ENCODE data around the gene KCNJ6.

The KCNJ6 gene

GRCh38 chr21:37711836-37712568 is 204.3 kb downstream of the KCNJ6 start:
- DNase-seq: no peak

- DNase-seq: no peak
Measured at GRCh38 chr21:37711286-37711829, 204.9 kb downstream of the KCNJ6 start.

DNA sequence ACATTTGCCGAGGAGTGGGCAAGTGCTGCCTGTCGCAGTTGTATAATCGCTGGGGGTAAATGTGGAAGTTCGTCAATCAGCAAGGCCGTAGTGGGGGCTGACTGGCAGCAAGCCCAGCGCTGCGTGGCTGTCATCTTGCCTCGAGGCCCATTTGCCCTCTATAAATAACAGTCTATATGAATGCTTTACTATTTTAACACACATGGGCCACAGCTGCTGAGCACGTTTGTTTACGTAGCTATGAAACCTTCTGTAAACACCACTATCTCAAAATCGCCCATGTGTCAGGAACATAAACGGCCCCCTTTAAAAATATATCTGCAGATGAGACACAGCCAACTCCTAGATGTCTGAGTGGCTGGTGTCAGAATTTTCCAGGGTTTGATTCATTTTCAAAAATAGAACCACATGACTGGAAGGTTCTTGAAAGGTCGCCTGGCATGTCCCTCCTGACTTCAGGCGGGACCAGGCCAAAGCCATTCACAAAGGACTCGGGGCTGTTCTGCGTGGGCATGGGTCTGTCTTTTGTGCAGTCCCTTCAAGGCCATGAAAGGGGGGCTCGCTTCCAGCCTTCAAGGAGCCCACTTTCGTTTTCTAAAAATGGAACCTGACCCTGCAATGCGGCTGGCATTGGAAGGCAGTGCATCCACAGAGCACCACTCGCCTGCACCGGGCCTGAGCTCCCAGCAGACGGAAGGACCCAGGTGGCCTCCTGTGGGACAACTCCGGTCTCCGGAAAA is 205.5 kb downstream of the KCNJ6 start:
- no peak for DNase-seq

DNA sequence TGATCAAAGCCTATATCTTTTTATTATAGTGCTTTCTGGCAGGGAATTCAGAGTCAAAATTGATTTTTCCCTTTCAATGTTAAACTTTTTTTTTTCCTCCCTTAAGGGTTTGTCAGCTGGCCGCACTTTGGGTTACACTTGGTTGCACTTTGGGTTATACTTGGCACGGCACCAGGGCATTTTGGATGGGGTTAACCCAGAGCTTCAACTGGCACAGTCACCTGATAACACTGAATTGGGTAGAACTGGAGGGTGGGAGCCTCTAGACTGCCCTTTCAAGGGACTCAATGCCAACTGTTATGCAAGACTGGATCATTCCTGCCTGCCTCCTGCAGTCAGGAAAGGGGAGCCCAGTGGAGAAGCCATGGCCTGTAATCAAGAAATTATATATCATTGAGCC is 211.5 kb downstream of the KCNJ6 start:
- no peak for DNase-seq

DNA sequence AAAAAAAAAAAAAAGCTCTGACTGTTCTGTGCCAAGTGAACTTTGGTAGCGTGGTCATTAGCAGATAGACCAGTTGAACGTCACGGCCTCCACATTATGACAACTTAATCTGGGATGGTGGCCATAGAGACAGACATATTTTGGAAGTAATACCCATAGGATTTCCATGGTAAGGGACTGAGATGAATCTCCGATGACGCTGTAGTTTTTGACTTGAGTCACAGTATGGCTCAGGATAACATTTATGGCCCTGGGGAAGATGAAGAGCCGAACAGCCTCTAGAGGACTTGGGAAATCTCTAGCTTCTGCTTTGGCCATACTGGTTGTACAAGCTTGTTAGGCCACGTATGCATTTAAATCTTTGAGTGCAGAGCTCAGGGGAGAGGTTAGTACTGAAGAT is 214.0 kb downstream of the KCNJ6 start:
- no peak for DNase-seq

DNA sequence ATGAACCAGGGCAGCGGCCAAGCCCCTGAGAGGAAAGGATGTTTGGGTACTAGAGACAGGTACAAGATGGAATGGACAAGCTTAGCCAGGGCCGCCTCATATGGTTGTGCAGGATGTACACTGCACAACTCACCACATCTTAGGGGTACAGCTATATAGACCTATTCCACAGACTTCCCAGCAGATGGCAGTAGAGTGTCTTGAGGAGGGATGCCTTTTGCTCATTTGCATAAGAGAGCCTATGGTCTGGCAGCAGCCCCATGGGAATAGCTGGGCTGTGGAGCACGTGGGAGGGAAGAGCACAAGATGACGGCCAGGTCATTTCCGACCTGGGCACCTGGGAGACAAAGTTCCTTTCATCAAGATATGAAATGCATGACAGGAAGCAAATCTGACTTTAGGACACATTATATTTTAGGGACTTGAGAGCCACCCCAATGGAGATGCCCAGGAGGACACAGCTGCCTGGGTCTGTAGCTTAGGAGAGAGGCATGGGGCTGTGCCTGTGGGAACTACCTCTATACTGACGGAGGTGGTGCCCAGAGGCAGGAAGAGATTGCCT is 215.5 kb downstream of the KCNJ6 start:
- no peak for DNase-seq

GRCh38 chr21:37699024-37699775 is 217.1 kb downstream of the KCNJ6 start:
- DNase-seq: no peak

DNA sequence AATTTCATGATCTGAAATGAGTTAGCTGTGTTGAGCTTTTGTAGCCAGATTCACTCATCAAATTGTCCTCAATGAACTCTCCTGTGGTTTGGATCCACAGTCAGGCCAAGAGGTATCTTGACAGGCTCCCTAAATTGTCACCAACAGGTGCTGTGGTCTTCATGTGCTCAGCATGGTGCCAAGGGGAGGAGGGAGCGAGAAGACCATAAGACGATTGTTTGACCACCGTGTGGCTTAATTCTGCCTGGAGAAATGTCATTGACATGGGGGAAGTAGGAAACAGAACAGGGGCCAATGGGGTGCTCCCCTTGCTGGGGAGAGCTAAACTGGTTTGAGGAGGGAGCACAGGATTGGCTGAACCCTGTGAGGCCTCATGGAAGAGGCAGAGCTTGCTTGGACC is 219.3 kb downstream of the KCNJ6 start:
- no peak for DNase-seq

DNA sequence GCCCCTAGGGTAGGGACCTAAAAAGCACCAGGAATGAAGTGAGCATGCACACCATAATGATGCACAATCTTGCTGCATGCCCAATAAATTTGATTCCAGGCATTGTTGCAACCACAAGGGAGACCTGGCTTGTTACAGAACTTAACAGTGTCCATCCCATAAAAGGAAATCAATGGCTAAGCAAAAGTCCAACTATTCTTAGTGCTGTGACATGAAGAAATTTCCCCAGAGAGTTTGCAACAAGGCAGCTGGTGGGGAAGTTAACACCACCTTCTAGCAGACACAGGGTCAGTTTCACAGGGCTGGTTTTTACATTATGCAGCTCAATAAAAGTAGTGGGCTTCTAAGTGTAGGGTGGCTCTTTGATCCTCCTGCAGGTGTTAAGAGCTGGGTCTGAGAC is 221.1 kb downstream of the KCNJ6 start:
- DNase-seq: no peak

- DNase-seq: no peak
Measured at GRCh38 chr21:37688952-37689659, 227.2 kb downstream of the KCNJ6 start.

- no peak for DNase-seq
Measured at GRCh38 chr21:37686991-37687810, 229.1 kb downstream of the KCNJ6 start.

- DNase-seq: no peak
Measured at GRCh38 chr21:37684547-37684946, 231.7 kb downstream of the KCNJ6 start.

DNA sequence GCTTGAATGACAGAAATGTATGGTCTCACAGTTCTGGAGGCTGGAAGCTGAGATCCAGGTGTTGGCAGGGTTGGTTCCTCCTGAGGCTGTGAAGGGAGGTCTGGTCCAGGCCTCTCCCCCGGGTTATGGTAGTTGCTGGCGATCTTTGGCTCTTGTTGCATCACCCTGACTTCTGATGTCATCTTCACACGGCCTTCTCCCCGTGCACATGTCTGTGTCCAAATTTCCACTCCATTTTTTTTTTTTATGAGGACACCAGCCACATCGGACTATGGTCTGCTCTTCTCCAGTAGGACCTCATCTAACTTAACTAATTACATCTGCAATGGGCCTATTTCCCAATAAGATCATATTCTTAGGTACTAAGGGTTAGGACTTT is 232.2 kb downstream of the KCNJ6 start:
- DNase-seq: no peak

DNA sequence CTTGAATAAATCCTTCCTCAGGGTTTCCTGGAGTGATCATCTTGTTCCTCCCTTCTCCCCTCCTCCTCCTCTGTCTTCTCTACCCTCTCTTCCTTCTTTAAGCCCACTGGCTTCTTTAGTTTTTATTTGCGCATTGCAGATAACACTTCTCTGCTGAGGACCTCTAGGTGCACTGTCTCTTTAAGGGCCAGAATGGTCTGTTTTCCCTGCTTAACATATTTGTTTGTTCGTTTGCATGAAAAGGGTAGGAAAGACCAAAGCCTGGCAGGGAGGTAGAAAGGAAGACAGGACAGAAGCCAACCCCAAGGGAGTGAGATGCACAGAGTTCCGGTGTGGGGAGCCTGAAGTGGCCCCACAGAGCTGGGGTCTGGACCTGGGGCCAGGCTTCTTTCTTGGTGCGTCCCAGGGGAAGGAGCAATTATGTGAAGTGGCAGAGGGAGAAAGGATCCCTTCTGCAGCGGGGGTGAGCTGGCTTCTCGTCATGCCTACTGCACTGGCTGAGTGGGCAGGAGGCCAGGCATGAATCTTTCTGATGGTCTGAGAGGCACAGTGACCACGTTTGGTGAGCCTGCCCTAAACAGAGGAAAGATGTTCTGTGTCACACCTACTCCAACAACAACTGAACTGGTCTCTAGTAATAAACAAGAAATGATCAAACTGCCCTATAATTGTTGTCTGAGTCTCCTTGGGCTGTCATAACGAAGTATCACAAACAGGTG is 232.7 kb downstream of the KCNJ6 start:
- DNase-seq: no peak

GRCh38 chr21:37682966-37683365 is 233.3 kb downstream of the KCNJ6 start:
- no peak for DNase-seq

DNA sequence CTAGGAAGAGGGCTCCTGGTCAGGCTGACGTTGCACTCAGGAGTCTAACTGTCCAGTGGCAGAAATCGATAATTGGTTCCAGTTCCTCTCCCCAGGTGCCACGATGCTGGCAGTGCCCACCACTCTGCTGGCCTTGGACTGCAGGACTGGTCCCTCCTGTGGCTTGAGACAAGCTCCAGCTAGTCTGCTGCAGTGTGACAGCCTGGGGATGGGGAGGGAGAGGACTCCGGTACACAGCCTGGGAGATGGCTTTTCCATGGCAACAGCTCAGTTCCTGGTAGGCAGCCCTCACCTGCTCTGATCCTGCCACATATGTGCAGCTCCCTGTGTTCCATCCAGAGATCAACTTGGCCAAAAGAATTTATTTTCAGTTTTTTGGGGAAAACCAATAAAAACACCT is 239.3 kb downstream of the KCNJ6 start:
- DNase-seq: no peak

GRCh38 chr21:37675202-37675801 is 241.0 kb downstream of the KCNJ6 start:
- peak; percentile 15 to 49 (median 28) for DNase-seq

DNA sequence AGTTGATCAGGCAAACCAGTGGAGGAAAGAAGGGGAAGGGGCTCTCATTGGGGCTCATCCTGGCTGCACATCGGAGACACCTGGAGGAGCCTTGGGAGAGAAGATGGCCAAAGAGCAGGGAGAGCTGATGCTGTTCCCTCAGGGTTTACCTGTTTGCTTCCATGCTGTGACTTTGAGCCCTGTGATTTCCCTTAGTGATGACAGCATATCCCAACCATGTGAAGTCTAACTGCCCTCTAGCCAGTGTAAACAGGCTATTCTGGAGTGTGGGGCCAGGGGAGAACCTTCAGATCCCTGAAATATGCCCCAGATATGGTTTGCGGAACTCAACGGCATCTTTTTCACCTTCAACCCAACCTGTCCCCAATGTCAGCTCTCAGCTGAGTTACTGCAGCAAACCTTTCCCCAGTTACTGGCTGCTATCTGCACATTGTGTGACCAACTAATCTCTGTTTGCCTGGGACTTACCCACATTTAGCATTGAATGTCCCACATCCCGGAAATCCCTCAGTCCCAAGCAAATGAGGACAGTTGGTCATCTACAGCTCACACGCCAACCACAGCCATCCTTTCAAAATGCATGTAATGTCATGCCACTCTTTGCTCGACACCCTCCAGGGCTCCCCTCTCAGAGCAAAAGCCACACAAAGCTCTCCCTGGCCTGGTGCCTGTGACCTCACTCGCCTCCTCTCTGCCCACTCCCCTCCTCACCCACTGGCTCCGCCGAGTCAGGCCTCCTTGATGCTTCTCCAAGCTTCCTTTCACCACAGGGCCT is 242.3 kb downstream of the KCNJ6 start:
- DNase-seq: no peak

- DNase-seq: no peak
Measured at GRCh38 chr21:37671381-37671780, 244.9 kb downstream of the KCNJ6 start.

DNA sequence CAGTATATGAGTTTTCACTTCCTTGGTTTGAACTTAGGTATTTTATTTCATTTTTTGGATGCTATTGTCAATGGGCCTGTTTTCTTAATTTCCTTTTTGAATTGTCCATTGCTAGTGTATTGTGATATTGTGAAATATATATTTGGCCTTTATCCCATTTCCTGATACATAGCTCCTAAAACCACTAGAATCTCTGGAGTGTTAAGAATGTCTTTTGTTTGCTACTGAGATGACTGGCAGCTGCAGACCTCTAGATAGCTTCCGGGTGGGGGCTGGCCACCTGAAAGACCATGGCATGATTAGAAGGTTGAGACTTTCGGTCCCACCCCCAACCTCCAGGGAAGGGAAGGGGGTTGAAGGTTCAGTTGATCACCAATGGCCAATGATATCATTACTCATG is 245.4 kb downstream of the KCNJ6 start:
- no peak for DNase-seq

Data from stimulated activated naive CD4-positive, alpha-beta T cell (primary cell).